A673 (cell line): Measurements from ENCODE around the gene NID1. TPM values are rescaled to one million over a fixed set of nuclear protein-coding genes. Genes with fewer than 3 reads are reported as not detected.

Experiments
- BruUV-seq: library from RNA; stranded (reverse); fragments of 400-500 nt; replicated peaks from 2 replicates; lab custom pipeline; 2021; lab: Mats Ljungman, UMichigan
- CTCF ChIA-PET: fragments of 300-600 bp; sonication (Branson Sonifier 250); formaldehyde crosslinking; loops from one replicate; lab custom pipeline; 2022; ENCODE audit warnings: antibody characterized with exemption; lab: Charles Lee
- POLR2A ChIA-PET: fragments of 300-600 bp; sonication (Branson Sonifier 250); formaldehyde crosslinking; loops from one replicate; lab custom pipeline; 2022; ENCODE audit warnings: antibody characterized with exemption; ENCODE audit not compliant: low non-redundant PET; lab: Charles Lee
- DNase-seq: peaks from one replicate; pipeline ENCODE4 v3.0.0-alpha.2; 2015; ENCODE audit warnings: low spot score
- H3K27ac ChIP-seq: fragments of 200-600 bp; sonication (generic); 2 replicates; pipeline ENCODE4 v1.5.1; 2016; ENCODE audit warnings: mixed run types, low read depth, mild to moderate bottlenecking, mixed read lengths, antibody characterized with exemption, low read length; ENCODE audit not compliant: poor library complexity, severe bottlenecking
- H3K27me3 ChIP-seq: fragments of 200-600 bp; sonication (generic); replicated peaks from 2 replicates; pipeline ENCODE4 v1.6.1; 2017; ENCODE audit warnings: mixed run types, low read depth, mild to moderate bottlenecking, mixed read lengths, antibody characterized with exemption, low read length; ENCODE audit not compliant: insufficient read depth, poor library complexity
- H3K36me3 ChIP-seq: fragments of 200-600 bp; sonication (generic); 2 replicates; pipeline ENCODE4 v1.6.1; 2016; ENCODE audit warnings: mixed run types, mild to moderate bottlenecking, mixed read lengths, antibody characterized with exemption, low read length; ENCODE audit not compliant: insufficient read depth, poor library complexity, severe bottlenecking
- H3K4me1 ChIP-seq: fragments of 200-600 bp; sonication (generic); 2 replicates; pipeline ENCODE4 v1.6.1; 2017; ENCODE audit warnings: mixed run types, mild to moderate bottlenecking, mixed read lengths, antibody characterized with exemption, low read length; ENCODE audit not compliant: insufficient read depth, poor library complexity, severe bottlenecking
- H3K4me3 ChIP-seq: fragments of 200-600 bp; sonication (generic); 2 replicates; pipeline ENCODE4 v1.5.1; 2016; ENCODE audit warnings: low read depth, mixed run types, mild to moderate bottlenecking, mixed read lengths, low read length; ENCODE audit not compliant: poor library complexity, severe bottlenecking
- H3K9me3 ChIP-seq: fragments of 200-600 bp; sonication (generic); 2 replicates; pipeline ENCODE4 v1.6.1; 2016; ENCODE audit warnings: mixed run types, low read depth, mild to moderate bottlenecking, mixed read lengths, antibody characterized with exemption, low read length; ENCODE audit not compliant: poor library complexity, severe bottlenecking
- CTCF ChIP-seq: fragments of 300-800, 200-600 bp; sonication (generic); conservative IDR thresholded peaks from 2 replicates; pipeline ENCODE4 v1.5.1; 2017; ENCODE audit warnings: low read depth, mild to moderate bottlenecking, antibody characterized with exemption, low read length, moderate library complexity, mixed read lengths
- EZH2 ChIP-seq: fragments of 200-600 bp; sonication (generic); IDR thresholded peaks from 2 replicates; pipeline ENCODE4 v1.6.1; 2017; ENCODE audit warnings: borderline replicate concordance, low read depth, mild to moderate bottlenecking, mixed read lengths, antibody characterized with exemption, low read length; ENCODE audit not compliant: poor library complexity, severe bottlenecking
- intact Hi-C: fragments of 100-400 bp; cut with micrococcal nuclease; formaldehyde crosslinking; loops from one replicate; pipeline ENCODE4 v1.10.0; 2022; ENCODE audit not compliant: unreplicated experiment
- total RNA-seq: library from RNA; stranded (reverse); gene quantifications from 2 replicates; pipeline ENCODE4 v1.2.3, GENCODE V29; 2021

Gene NID1
- total RNA-seq, 1 experiment from 2014 or later: 0.64 TPM

DNA sequence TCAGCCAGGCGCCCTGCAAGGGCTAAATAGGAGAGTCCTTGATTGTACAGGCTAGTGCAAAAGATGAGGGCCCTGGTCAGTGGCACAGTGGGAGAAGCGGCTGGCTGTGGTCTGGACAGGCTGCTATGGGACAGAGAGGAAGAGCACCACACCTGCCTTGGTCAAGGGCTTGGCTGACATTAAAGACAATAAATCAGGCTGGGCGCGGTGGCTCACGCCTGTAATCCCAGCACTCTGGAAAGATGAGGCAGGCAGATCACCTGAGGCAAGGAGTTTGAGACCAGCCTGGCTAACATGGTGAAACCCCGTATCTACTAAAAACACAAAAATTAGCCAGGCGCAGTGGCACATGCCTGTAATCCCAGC lies 62.9 kb downstream of the NID1 start:
- POLR2A ChIA-PET: no interaction called here

GRCh38 chr1:236000781-236001180 lies 64.1 kb downstream of the NID1 start:
- DNase-seq: no peak
- ChIA-PET POLR2A (no interaction called here), CTCF (no interaction called here)
- intact Hi-C loops: no loop called here
- no peaks in the 10 kb centered on the region for H3K9me3 ChIP-seq
- H3K4me1 ChIP-seq: no peaks in the 10 kb centered on the region
- BruUV-seq: no TSS peak
- H3K4me3 ChIP-seq: no peak overlapping the region
- H3K27me3 ChIP-seq: no peaks in the 10 kb centered on the region
- TF ChIP-seq CTCF (no peak), EZH2 (no peak)
- H3K27ac ChIP-seq: no peak overlapping the region
- no peaks in the 10 kb centered on the region for H3K36me3 ChIP-seq

More for the DNA sequence above, 62.9 kb downstream of the NID1 start:
- Histone ChIP-seq H3K4me1 (no peaks in the 10 kb centered on the region), H3K4me3 (no peak overlapping the region), H3K36me3 (no peaks in the 10 kb centered on the region), H3K27ac (no peak overlapping the region), H3K9me3 (no peaks in the 10 kb centered on the region), H3K27me3 (no peaks in the 10 kb centered on the region)
- CTCF ChIA-PET: no interaction called here
- no TSS peak for BruUV-seq
- TF ChIP-seq CTCF: no peak
- TF ChIP-seq EZH2: no peak
- DNase-seq: no peak
- intact Hi-C loops: no loop called here

DNA sequence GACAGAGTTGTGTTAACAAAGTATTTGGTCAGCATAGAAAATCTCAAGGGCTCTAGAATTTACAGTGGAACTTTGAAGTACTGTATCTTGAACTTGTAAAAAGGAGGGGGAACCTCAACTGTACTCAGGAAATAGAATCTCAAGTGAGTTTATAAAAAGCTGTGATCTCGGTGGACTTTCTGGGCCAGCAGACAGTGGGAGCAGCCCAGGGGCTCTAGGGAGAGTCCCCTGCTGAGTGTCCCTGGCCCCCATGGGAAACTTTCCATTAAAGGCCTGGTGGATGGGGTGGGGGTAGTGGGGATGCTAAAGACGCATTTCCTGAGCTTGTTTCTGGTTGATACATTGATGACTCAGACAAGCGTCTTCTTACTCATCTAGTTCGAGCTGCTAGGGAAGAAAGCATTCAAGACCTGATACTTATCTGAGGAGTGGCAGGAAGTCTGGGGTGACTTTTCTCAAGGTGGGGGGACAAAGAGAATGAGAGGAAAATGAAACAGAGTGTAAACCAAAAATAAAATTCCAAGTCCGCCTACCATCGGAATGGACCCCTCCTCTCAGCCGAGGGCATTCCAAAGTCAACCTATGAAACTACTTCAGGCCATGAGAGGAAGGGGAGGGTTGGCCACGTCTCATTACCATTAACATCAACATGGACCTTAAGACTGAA lies 65.5 kb downstream of the NID1 start:
- Histone ChIP-seq H3K4me1 (no peaks in the 10 kb centered on the region), H3K9me3 (no peaks in the 10 kb centered on the region), H3K4me3 (no peak overlapping the region), H3K27ac (no peak overlapping the region), H3K27me3 (no peaks in the 10 kb centered on the region), H3K36me3 (no peaks in the 10 kb centered on the region)
- CTCF ChIA-PET: no interaction called here
- POLR2A ChIA-PET: no interaction called here
- DNase-seq: peak; percentile 50
- intact Hi-C loops: no loop called here
- TF ChIP-seq EZH2 (no peak), CTCF (no peak)
- no TSS peak for BruUV-seq
